Lower leg skin (tissue), 3 donors: Measurements from ENCODE around the gene SFMBT2.

Experiments
- CTCF ChIP-seq, 3 donors: fragments of 450-650 bp; IDR thresholded peaks; one replicate each; pipeline ENCODE4 v1.5.1; 2016; ENCODE audit warnings: antibody characterized with exemption in 3 of 3, mild to moderate bottlenecking in 3 of 3, moderate library complexity in 2 of 3
- POLR2A ChIP-seq, 2 donors: fragments of 450-650 bp; IDR thresholded peaks; one replicate each; pipeline ENCODE4 v1.6.1; 2016 to 2017; ENCODE audit warnings: antibody characterized with exemption in 2 of 2, mild to moderate bottlenecking in 1 of 2, moderate library complexity in 1 of 2

- TF ChIP-seq POLR2A (IDR thresholded peaks at IDR 0.05) (no peak), CTCF (IDR thresholded peaks at IDR 0.05) (no peak)
These were observed 218.8 kb downstream of the SFMBT2 start for GRCh38 chr10:7192061-7192460.
